ENCODE measurements around the gene PPFIBP1. TPM values are rescaled to one million over a fixed set of nuclear protein-coding genes. Genes with fewer than 3 reads are reported as not detected.

PPFIBP1 gene
- total and polyA plus RNA-seq, 2 donors (not counting 1 experiment from before 2014, with no cell fraction given) = 3.3 to 15.0 TPM

DNA sequence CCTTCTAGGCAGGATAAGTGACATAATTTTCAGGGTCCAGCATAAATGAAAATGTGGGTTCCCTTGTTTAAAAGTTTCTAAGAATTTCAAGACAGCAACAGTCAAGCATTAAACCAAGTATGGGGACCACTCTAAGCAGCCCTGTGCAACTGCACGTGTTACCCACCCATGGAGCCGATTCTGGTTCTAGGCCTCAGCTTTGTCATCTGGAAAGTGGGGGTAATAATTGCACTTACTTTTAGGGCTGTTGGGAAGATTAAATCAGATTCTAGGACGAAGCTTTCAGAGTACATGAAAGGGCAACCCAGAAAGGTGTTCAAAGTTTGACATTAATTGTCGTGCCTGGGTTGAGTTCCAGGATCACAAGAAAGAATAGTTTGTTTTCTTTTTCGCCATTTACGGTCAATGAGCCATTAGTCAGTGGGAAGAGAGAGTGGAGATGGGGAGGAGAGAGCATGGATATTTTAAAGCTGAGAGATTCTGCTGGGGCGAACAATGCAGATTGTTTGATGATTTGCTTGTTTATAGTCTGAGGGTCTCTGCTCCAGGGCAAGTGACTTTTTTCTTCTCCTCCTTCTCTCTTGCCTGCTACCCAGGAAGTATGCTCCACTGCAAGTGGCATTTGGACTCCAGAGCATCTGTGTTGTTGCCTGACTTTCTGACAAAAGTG is 10.7 kb upstream of the PPFIBP1 start:
- Histone ChIP-seq H3K27ac (ENCODE audit: low read length in 2 of 2) (no peak overlapping the region), H3K4me2 (replicated peaks; ENCODE audit: low read depth, low read length, poor library complexity, severe bottlenecking) (no peak overlapping the region), H3K79me2 (ENCODE audit: control insufficient read depth, insufficient read depth, low read length) (no peaks in the 10 kb centered on the region), H3K9ac (ENCODE audit: low read length) (no peak overlapping the region), H3K4me3 (ENCODE audit: control extremely low read depth in 1 of 5, extremely low read depth in 1 of 5, insufficient read depth in 1 of 5, low read depth in 2 of 5, low read length in 4 of 5) (no peak overlapping the region), H2AFZ (ENCODE audit: insufficient read depth, low read depth, low read length, poor library complexity, severe bottlenecking) (no peak overlapping the region), H4K20me1 (ENCODE audit: control insufficient read depth, insufficient read depth, low read length, poor library complexity, severe bottlenecking) (no peaks in the 10 kb centered on the region), H3K9me3 (ENCODE audit: control extremely low read depth in 1 of 3, control insufficient read depth in 2 of 3, insufficient read depth in 1 of 3, low read length in 2 of 3) (no peaks in the 10 kb centered on the region), H3K4me1 (ENCODE audit: control insufficient read depth in 2 of 2, insufficient read depth in 2 of 2, low read length in 2 of 2) (peaks cover 0 to 4% of the 10 kb centered on the region in 2 donors), H3K36me3 (replicated peaks in 1 of 2; ENCODE audit: control extremely low read depth in 1 of 2, control insufficient read depth in 1 of 2, extremely low read depth in 1 of 2, insufficient read depth in 2 of 2, low read length in 1 of 2) (no peaks in the 10 kb centered on the region), H3K27me3 (replicated peaks in 1 of 4; ENCODE audit: control extremely low read depth in 1 of 4, control insufficient read depth in 3 of 4, insufficient read depth in 4 of 4, low read length in 3 of 4) (peaks cover 0 to 3% (median 0%) of the 10 kb centered on the region in 4 experiments)
- intact Hi-C loops (cut with micrococcal nuclease) = no loop called here
- H3K9me3 Mint-ChIP-seq (ENCODE audit: insufficient read depth) = no peaks in the 10 kb centered on the region
- 81% methylated on average over 7 of the region's 7 CpGs for WGBS (ENCODE audit: insufficient coverage)
- ChIA-PET CTCF (no interaction called here), POLR2A (no interaction called here)
- DNase-seq (no peak), ATAC-seq (ENCODE audit: low read depth) (no peak)
- H3K27ac Mint-ChIP-seq = no peak overlapping the region
- TF ChIP-seq EZH2 (IDR thresholded peaks at IDR 0.05; ENCODE audit: borderline replicate concordance, insufficient read depth, low read depth, low read length, poor library complexity, severe bottlenecking) = no peak
- TF ChIP-seq, protein P1, sequence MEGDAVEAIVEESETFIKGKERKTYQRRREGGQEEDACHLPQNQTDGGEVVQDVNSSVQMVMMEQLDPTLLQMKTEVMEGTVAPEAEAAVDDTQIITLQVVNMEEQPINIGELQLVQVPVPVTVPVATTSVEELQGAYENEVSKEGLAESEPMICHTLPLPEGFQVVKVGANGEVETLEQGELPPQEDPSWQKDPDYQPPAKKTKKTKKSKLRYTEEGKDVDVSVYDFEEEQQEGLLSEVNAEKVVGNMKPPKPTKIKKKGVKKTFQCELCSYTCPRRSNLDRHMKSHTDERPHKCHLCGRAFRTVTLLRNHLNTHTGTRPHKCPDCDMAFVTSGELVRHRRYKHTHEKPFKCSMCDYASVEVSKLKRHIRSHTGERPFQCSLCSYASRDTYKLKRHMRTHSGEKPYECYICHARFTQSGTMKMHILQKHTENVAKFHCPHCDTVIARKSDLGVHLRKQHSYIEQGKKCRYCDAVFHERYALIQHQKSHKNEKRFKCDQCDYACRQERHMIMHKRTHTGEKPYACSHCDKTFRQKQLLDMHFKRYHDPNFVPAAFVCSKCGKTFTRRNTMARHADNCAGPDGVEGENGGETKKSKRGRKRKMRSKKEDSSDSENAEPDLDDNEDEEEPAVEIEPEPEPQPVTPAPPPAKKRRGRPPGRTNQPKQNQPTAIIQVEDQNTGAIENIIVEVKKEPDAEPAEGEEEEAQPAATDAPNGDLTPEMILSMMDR (IDR thresholded peaks at IDR 0.05) = no peak
- H3K4me1 Mint-ChIP-seq = peaks cover 3% of the 10 kb centered on the region
- H3K4me3 Mint-ChIP-seq = no peak overlapping the region
- peaks cover 14% of the 10 kb centered on the region for H3K27me3 Mint-ChIP-seq

DNA sequence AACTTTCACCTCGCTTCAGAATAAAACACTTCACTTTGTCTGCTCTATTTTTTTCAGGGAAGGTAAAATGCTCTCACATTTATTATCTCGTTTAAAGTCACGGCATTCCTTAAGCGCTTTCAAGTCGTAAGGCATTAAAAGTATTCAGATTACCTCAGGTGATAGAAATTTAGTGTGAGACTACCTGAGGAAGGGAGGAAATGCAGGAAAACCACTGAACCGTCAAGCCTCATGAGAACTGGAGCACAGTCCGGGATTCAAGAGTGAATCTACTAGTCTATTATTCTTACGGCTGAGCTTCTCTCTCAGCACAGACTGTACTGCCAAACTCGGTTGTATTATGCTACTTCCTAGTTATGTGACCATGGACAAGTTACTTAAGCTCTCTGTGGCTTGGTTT is 8.3 kb upstream of the PPFIBP1 start:
- Mint-ChIP-seq H3K4me3 (no peak overlapping the region), H3K4me1 (peaks cover 3% of the 10 kb centered on the region), H3K27ac (no peak overlapping the region), H3K9me3 (ENCODE audit: insufficient read depth) (no peaks in the 10 kb centered on the region), H3K27me3 (peaks cover 23% of the 10 kb centered on the region)
- DNase-seq (no peak), ATAC-seq (ENCODE audit: low read depth) (no peak)
- ChIA-PET POLR2A (no interaction called here), CTCF (interaction anchor here (0.7 kb wide), 1 partner anchor 96 kb away, joined by 3 read pairs; no protein-coding TSS in a partner anchor)
- Histone ChIP-seq H3K36me3 (replicated peaks in 1 of 2; ENCODE audit: control extremely low read depth in 1 of 2, control insufficient read depth in 1 of 2, extremely low read depth in 1 of 2, insufficient read depth in 2 of 2, low read length in 1 of 2) (no peaks in the 10 kb centered on the region), H2AFZ (ENCODE audit: insufficient read depth, low read depth, low read length, poor library complexity, severe bottlenecking) (no peak overlapping the region), H3K4me1 (ENCODE audit: control insufficient read depth in 2 of 2, insufficient read depth in 2 of 2, low read length in 2 of 2) (peaks cover 0 to 4% of the 10 kb centered on the region in 2 donors), H3K79me2 (ENCODE audit: control insufficient read depth, insufficient read depth, low read length) (no peaks in the 10 kb centered on the region), H3K27me3 (replicated peaks in 1 of 4; ENCODE audit: control extremely low read depth in 1 of 4, control insufficient read depth in 3 of 4, insufficient read depth in 4 of 4, low read length in 3 of 4) (peaks cover 0 to 3% (median 0%) of the 10 kb centered on the region in 4 experiments), H3K9ac (ENCODE audit: low read length) (no peak overlapping the region), H3K9me3 (ENCODE audit: control extremely low read depth in 1 of 3, control insufficient read depth in 2 of 3, insufficient read depth in 1 of 3, low read length in 2 of 3) (no peaks in the 10 kb centered on the region), H4K20me1 (ENCODE audit: control insufficient read depth, insufficient read depth, low read length, poor library complexity, severe bottlenecking) (no peaks in the 10 kb centered on the region), H3K4me2 (replicated peaks; ENCODE audit: low read depth, low read length, poor library complexity, severe bottlenecking) (no peak overlapping the region), H3K27ac (ENCODE audit: low read length in 2 of 2) (no peak overlapping the region), H3K4me3 (ENCODE audit: control extremely low read depth in 1 of 5, extremely low read depth in 1 of 5, insufficient read depth in 1 of 5, low read depth in 2 of 5, low read length in 4 of 5) (no peak overlapping the region)
- intact Hi-C loops (cut with micrococcal nuclease) = no loop called here
- no peak for TF ChIP-seq EZH2 (IDR thresholded peaks at IDR 0.05; ENCODE audit: borderline replicate concordance, insufficient read depth, low read depth, low read length, poor library complexity, severe bottlenecking)
- TF ChIP-seq, protein P1 (IDR thresholded peaks at IDR 0.05) = no peak
- 85% methylated on average over 6 of the region's 9 CpGs for WGBS (ENCODE audit: insufficient coverage)
